Fibroblast of villous mesenchyme (primary cell): ENCODE data around the gene SLC45A3. TPM values are rescaled to one million over a fixed set of nuclear protein-coding genes. Genes with fewer than 3 reads are reported as not detected.
"Not testable (repeated sequence)": the region's sequence is repeated elsewhere in the genome, so short reads cannot be mapped to it uniquely, and the experiment has no call there.

Experiments used
- DNase-seq: peaks from one replicate; pipeline ENCODE4 v3.0.0-alpha.2; 2010; ENCODE audit warnings: low read depth
- H3K4me3 ChIP-seq: 2 replicates; pipeline ENCODE4 v1.5.1; 2011; ENCODE audit warnings: low read depth, mild to moderate bottlenecking, low read length
- CTCF ChIP-seq: IDR thresholded peaks from 2 replicates; pipeline ENCODE4 v1.5.1; 2012; ENCODE audit warnings: low read depth, mild to moderate bottlenecking, low read length; ENCODE audit not compliant: insufficient read depth
- total RNA-seq: library from RNA; depleted of rRNA; stranded (reverse); fragments of >200 nt; gene quantifications from 2 replicates; pipeline ENCODE4 v1.2.3, GENCODE V29; 2012

SLC45A3 gene
- total RNA-seq, 1 donor, result 5.2 TPM

GRCh38 chr1:205639567-205639966, 40.7 kb downstream of the SLC45A3 start:
- DNase-seq, result no peak
- no peak overlapping the region for H3K4me3 ChIP-seq
- no peak for TF ChIP-seq CTCF

- TF ChIP-seq CTCF, result no peak
- DNase-seq, result no peak
- H3K4me3 ChIP-seq, result no peak overlapping the region
Observed at GRCh38 chr1:205637854-205638468, 42.3 kb downstream of the SLC45A3 start.

- DNase-seq, result no peak
- no peak overlapping the region for H3K4me3 ChIP-seq
- TF ChIP-seq CTCF, result no peak
Observed at GRCh38 chr1:205636732-205637131, 43.6 kb downstream of the SLC45A3 start.

GRCh38 chr1:205636138-205636530, 44.2 kb downstream of the SLC45A3 start:
- H3K4me3 ChIP-seq, DNase-seq: not testable (repeated sequence)

GRCh38 chr1:205633421-205633976, 46.8 kb downstream of the SLC45A3 start:
- no peak for TF ChIP-seq CTCF
- H3K4me3 ChIP-seq, result no peak overlapping the region
- peak; percentile 11 for DNase-seq

- DNase-seq, result peak; percentile 18
- peak overlapping the region; percentile 86 for H3K4me3 ChIP-seq
- TF ChIP-seq CTCF, result no peak
Observed at GRCh38 chr1:205632669-205633169, 47.6 kb downstream of the SLC45A3 start.

GRCh38 chr1:205631768-205632668, 48.3 kb downstream of the SLC45A3 start, which contains the start of gene ELK4:
TSS of gene ELK4 (minus strand) at chr1:205632011. CDS start at chr1:205623882, 8,129 bp downstream.
- peak within 1 kb of the TSS; percentile 86 for H3K4me3 ChIP-seq
- TF ChIP-seq CTCF, result peak; percentile 70
- DNase-seq, result peak; percentile 99
